ENCODE results near the gene PPP1R11.

PPP1R11 gene

GRCh38 chr6:30093951-30094661 lies 27.1 kb downstream of the PPP1R11 start:
- no peak for TF ChIP-seq CTCF (conservative IDR thresholded peaks at IDR 0.05; ENCODE audit: low read depth, low read length)
- no peak for DNase-seq (ENCODE audit: low read depth)
- H3K4me3 ChIP-seq (ENCODE audit: low read depth, low read length), result no peak overlapping the region

GRCh38 chr6:30096829-30097228 lies 29.8 kb downstream of the PPP1R11 start:
- no peak for TF ChIP-seq CTCF (conservative IDR thresholded peaks at IDR 0.05; ENCODE audit: low read depth, low read length)
- no peak overlapping the region for H3K4me3 ChIP-seq (ENCODE audit: low read depth, low read length)
- DNase-seq (ENCODE audit: low read depth), result no peak

GRCh38 chr6:30097902-30098768 lies 31.1 kb downstream of the PPP1R11 start:
- no peak for TF ChIP-seq CTCF (conservative IDR thresholded peaks at IDR 0.05; ENCODE audit: low read depth, low read length)
- no peak overlapping the region for H3K4me3 ChIP-seq (ENCODE audit: low read depth, low read length)
- DNase-seq (ENCODE audit: low read depth), result no peak

GRCh38 chr6:30100154-30100553 lies 33.2 kb downstream of the PPP1R11 start:
- DNase-seq (ENCODE audit: low read depth), result no peak
- H3K4me3 ChIP-seq (ENCODE audit: low read depth, low read length), result no peak overlapping the region
- no peak for TF ChIP-seq CTCF (conservative IDR thresholded peaks at IDR 0.05; ENCODE audit: low read depth, low read length)

- no peak overlapping the region for H3K4me3 ChIP-seq (ENCODE audit: low read depth, low read length)
- DNase-seq (ENCODE audit: low read depth), result no peak
- no peak for TF ChIP-seq CTCF (conservative IDR thresholded peaks at IDR 0.05; ENCODE audit: low read depth, low read length)
Measured at GRCh38 chr6:30100585-30101443, 33.8 kb downstream of the PPP1R11 start.

- peak; percentile 30 for TF ChIP-seq CTCF (conservative IDR thresholded peaks at IDR 0.05; ENCODE audit: low read depth, low read length)
- DNase-seq (ENCODE audit: low read depth), result peak; percentile 82
Measured at GRCh38 chr6:30101444-30102413, 34.7 kb downstream of the PPP1R11 start.

More at GRCh38 chr6:30101444-30102413, 34.7 kb downstream of the PPP1R11 start:
- H3K4me3 ChIP-seq (ENCODE audit: low read depth, low read length), result peak overlapping the region; percentile 52

Data from choroid plexus epithelial cell (primary cell).